Measurements from ENCODE around the gene FIGNL2.

- TF ChIP-seq CTCF (IDR thresholded peaks at IDR 0.05 in 2 of 3, conservative IDR thresholded peaks at IDR 0.05 in 1 of 3; ENCODE audit: borderline replicate concordance in 1 of 3, insufficient read depth in 1 of 3, low read depth in 2 of 3, low read length in 2 of 3) (no peak), EZH2 (IDR thresholded peaks at IDR 0.05) (no peak), EGR1 (IDR thresholded peaks at IDR 0.05; ENCODE audit: low read depth) (no peak), YY1 (IDR thresholded peaks at IDR 0.05; ENCODE audit: extremely low read depth, insufficient replicate concordance, low read depth, low read length) (no peak), MAX (IDR thresholded peaks at IDR 0.05) (no peak), REST (IDR thresholded peaks at IDR 0.05; ENCODE audit: low read depth) (no peak), JUND (IDR thresholded peaks at IDR 0.05) (no peak), POLR2A (IDR thresholded peaks at IDR 0.05; ENCODE audit: borderline replicate concordance, extremely low read depth, insufficient read depth, insufficient read length) (no peak), EZH2phosphoT487 (IDR thresholded peaks at IDR 0.05; ENCODE audit: borderline replicate concordance) (no peak), CBX3 (IDR thresholded peaks at IDR 0.05; ENCODE audit: low read depth) (no peak)
These were observed 24.1 kb upstream of the FIGNL2 start for GRCh38 chr12:51872689-51872981.
